Neural cell (in vitro differentiated cells): Measurements from ENCODE around the gene ORC1. TPM values are rescaled to one million over a fixed set of nuclear protein-coding genes. Genes with fewer than 3 reads are reported as not detected.

Source experiments
- H2AFZ ChIP-seq: fragments of 200-600, 300-800 bp; sonication (generic), shearing (Covaris generic); 2 replicates; pipeline ENCODE4 v1.6.0; 2014; ENCODE audit warnings: low read depth, mild to moderate bottlenecking, antibody characterized with exemption, low read length, moderate library complexity
- H3F3A ChIP-seq: fragments of 200-600 bp; shearing (Covaris generic); 2 replicates; pipeline ENCODE4 v1.6.1; 2016; ENCODE audit warnings: mild to moderate bottlenecking, moderate library complexity, mixed read lengths, antibody characterized with exemption, low read length; ENCODE audit not compliant: insufficient read depth, poor library complexity, severe bottlenecking
- H3K27ac ChIP-seq: fragments of 200-600, 300-800 bp; sonication (generic), shearing (Covaris generic); 2 replicates; pipeline ENCODE4 v1.5.1; 2014; ENCODE audit warnings: mild to moderate bottlenecking, low read length, moderate library complexity
- H3K27me3 ChIP-seq: fragments of 300-800, 200-600 bp; sonication (generic), shearing (Covaris generic); 2 replicates; pipeline ENCODE4 v1.6.0; 2014; ENCODE audit warnings: mild to moderate bottlenecking, low read depth, low read length, moderate library complexity; ENCODE audit not compliant: insufficient read depth
- H3K36me3 ChIP-seq: fragments of 300-800, 200-600 bp; sonication (generic), shearing (Covaris generic); 2 replicates; pipeline ENCODE4 v1.5.1; 2014; ENCODE audit warnings: mild to moderate bottlenecking, antibody characterized with exemption, low read length, moderate library complexity; ENCODE audit not compliant: insufficient read depth
- H3K4me2 ChIP-seq: fragments of 300-800, 200-600 bp; sonication (generic), shearing (Covaris generic); 2 replicates; pipeline ENCODE4 v1.6.0; 2014; ENCODE audit warnings: mild to moderate bottlenecking, low read length
- H3K4me3 ChIP-seq: fragments of 300-800, 200-600 bp; sonication (generic), shearing (Covaris generic); 2 replicates; pipeline ENCODE4 v1.5.1; 2014; ENCODE audit warnings: mild to moderate bottlenecking, low read length, moderate library complexity
- H3K79me2 ChIP-seq: fragments of 200-600 bp; shearing (Covaris generic); replicated peaks from 2 replicates; pipeline ENCODE4 v1.6.0; 2014; ENCODE audit warnings: mild to moderate bottlenecking, low read length, moderate library complexity; ENCODE audit not compliant: insufficient read depth
- H3K9ac ChIP-seq: fragments of 300-800, 200-600 bp; sonication (generic), shearing (Covaris generic); 2 replicates; pipeline ENCODE4 v1.6.1; 2016; ENCODE audit warnings: mild to moderate bottlenecking, low read length, mixed read lengths
- H3K9me2 ChIP-seq: fragments of 200-600 bp; shearing (Covaris generic); 2 replicates; pipeline ENCODE4 v1.6.1; 2016; ENCODE audit warnings: mild to moderate bottlenecking, low read length, mixed read lengths; ENCODE audit not compliant: insufficient read depth
- H3K9me3 ChIP-seq: fragments of 200-600, 300-800 bp; sonication (generic), shearing (Covaris generic); 2 replicates; pipeline ENCODE4 v1.6.1; 2016; ENCODE audit warnings: mild to moderate bottlenecking, mixed run types, low read length, moderate library complexity, mixed read lengths
- H4K20me1 ChIP-seq: fragments of 200-600 bp; shearing (Covaris generic); 2 replicates; pipeline ENCODE4 v1.6.1; 2016; ENCODE audit warnings: mild to moderate bottlenecking, mixed run types; ENCODE audit not compliant: insufficient read depth
- CTCF ChIP-seq: fragments of 450-650 bp; IDR thresholded peaks from 2 replicates; pipeline ENCODE4 v1.5.1; 2014; ENCODE audit warnings: antibody characterized with exemption, mild to moderate bottlenecking, moderate library complexity; ENCODE audit not compliant: poor library complexity, severe bottlenecking
- EP300 ChIP-seq: fragments of 450-650 bp; conservative IDR thresholded peaks from 2 replicates; pipeline ENCODE4 v1.6.1; 2014; ENCODE audit warnings: antibody characterized with exemption, mild to moderate bottlenecking, moderate library complexity; ENCODE audit not compliant: poor library complexity, severe bottlenecking
- EZH2 ChIP-seq: fragments of 200-600, 300-800 bp; shearing (Covaris generic), sonication (generic); IDR thresholded peaks from 2 replicates; pipeline ENCODE4 v1.6.1; 2014; ENCODE audit warnings: antibody characterized with exemption, low read length, borderline replicate concordance, mild to moderate bottlenecking; ENCODE audit not compliant: insufficient read depth, poor library complexity, severe bottlenecking
- MXI1 ChIP-seq: fragments of 450-650 bp; conservative IDR thresholded peaks from 2 replicates; pipeline ENCODE4 v1.6.1; 2014; ENCODE audit warnings: antibody characterized with exemption, mild to moderate bottlenecking; ENCODE audit not compliant: poor library complexity, severe bottlenecking
- POLR2AphosphoS5 ChIP-seq: IDR thresholded peaks from 2 replicates; pipeline ENCODE4 v1.6.1; 2012
- RAD21 ChIP-seq: fragments of 450-650 bp; conservative IDR thresholded peaks from 2 replicates; pipeline ENCODE4 v1.6.1; 2014; ENCODE audit warnings: antibody characterized with exemption, mild to moderate bottlenecking, moderate library complexity
- REST ChIP-seq: IDR thresholded peaks from 2 replicates; pipeline ENCODE4 v1.6.1; 2012; ENCODE audit warnings: borderline replicate concordance
- SMC3 ChIP-seq: fragments of 450-650 bp; conservative IDR thresholded peaks from 2 replicates; pipeline ENCODE4 v1.6.1; 2014; ENCODE audit warnings: antibody characterized with exemption, mild to moderate bottlenecking, moderate library complexity; ENCODE audit not compliant: poor library complexity
- TAF1 ChIP-seq: IDR thresholded peaks from 2 replicates; pipeline ENCODE4 v1.6.1; 2012; ENCODE audit warnings: low read depth
- polyA plus RNA-seq: library from polyadenylated mRNA; depleted of rRNA; stranded (reverse); fragments of >200 nt; gene quantifications from 2 replicates; pipeline ENCODE4 v1.2.3, GENCODE V29; 2014

ORC1 gene
- polyA plus RNA-seq, 1 donor from 2014 or later, result 0.64 TPM

- Histone ChIP-seq H3K27me3 (no peaks in the 10 kb centered on the region), H3K9me2 (no peaks in the 10 kb centered on the region), H3K4me2 (no peak overlapping the region), H3K27ac (no peak overlapping the region), H3K79me2 (no peaks in the 10 kb centered on the region), H3K9me3 (no peaks in the 10 kb centered on the region), H3K9ac (no peak overlapping the region), H3K4me3 (no peak overlapping the region), H3F3A (no peaks in the 10 kb centered on the region), H2AFZ (no peak overlapping the region), H3K36me3 (no peaks in the 10 kb centered on the region), H4K20me1 (no peaks in the 10 kb centered on the region)
- TF ChIP-seq CTCF (no peak), EZH2 (no peak), MXI1 (no peak), REST (no peak), EP300 (no peak), RAD21 (no peak), TAF1 (no peak), POLR2AphosphoS5 (no peak), SMC3 (no peak)
These were observed 57.6 kb downstream of the ORC1 start for GRCh38 chr1:52346653-52347052.

GRCh38 chr1:52345252-52345651, 59.0 kb downstream of the ORC1 start:
- Histone ChIP-seq H3K9me2 (no peaks in the 10 kb centered on the region), H3F3A (no peaks in the 10 kb centered on the region), H4K20me1 (no peaks in the 10 kb centered on the region), H3K9ac (no peak overlapping the region), H3K9me3 (no peaks in the 10 kb centered on the region), H3K36me3 (no peaks in the 10 kb centered on the region), H3K27ac (no peak overlapping the region), H3K4me2 (no peak overlapping the region), H3K27me3 (no peaks in the 10 kb centered on the region), H2AFZ (no peak overlapping the region), H3K4me3 (no peak overlapping the region), H3K79me2 (no peaks in the 10 kb centered on the region)
- TF ChIP-seq EP300 (no peak), SMC3 (no peak)

DNA sequence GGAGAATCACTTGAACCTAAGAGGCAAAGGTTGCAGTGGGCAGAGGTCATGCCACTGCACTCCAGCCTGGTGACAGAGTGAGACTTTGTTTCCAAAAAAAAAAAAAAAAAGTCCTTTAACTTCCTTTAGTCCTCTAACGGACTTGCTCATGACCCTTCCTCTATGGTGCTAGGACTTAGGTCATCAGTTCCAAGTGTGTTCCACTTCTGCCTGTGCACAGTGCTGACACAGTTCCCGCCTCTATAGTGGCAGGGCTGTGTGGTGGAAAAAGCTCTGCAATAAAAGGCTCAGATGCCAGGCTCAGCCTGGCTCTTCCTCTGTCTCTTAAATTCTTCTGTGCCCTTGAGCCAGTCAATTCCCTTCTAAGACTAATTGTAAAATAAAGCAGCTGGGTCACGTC, 60.2 kb downstream of the ORC1 start:
- Histone ChIP-seq H2AFZ (no peak overlapping the region), H3K27me3 (no peaks in the 10 kb centered on the region), H3K36me3 (no peaks in the 10 kb centered on the region), H3K9ac (no peak overlapping the region), H3K79me2 (no peaks in the 10 kb centered on the region), H3F3A (no peaks in the 10 kb centered on the region), H3K4me2 (no peak overlapping the region), H3K9me2 (no peaks in the 10 kb centered on the region), H4K20me1 (no peaks in the 10 kb centered on the region), H3K27ac (no peak overlapping the region), H3K4me3 (no peak overlapping the region), H3K9me3 (no peaks in the 10 kb centered on the region)
- TF ChIP-seq REST (no peak), MXI1 (no peak), SMC3 (no peak), RAD21 (no peak), EP300 (no peak)
